DMS53 treated with DMSO at 0.1 percent for 48 hours (cell line): ENCODE measurements around the gene JOSD2.

Source experiments
- DNase-seq: peaks from one replicate; lab custom pipeline; 2025; ENCODE audit not compliant: unreplicated experiment; lab: John Stamatoyannopoulos, UW

Gene JOSD2

DNA sequence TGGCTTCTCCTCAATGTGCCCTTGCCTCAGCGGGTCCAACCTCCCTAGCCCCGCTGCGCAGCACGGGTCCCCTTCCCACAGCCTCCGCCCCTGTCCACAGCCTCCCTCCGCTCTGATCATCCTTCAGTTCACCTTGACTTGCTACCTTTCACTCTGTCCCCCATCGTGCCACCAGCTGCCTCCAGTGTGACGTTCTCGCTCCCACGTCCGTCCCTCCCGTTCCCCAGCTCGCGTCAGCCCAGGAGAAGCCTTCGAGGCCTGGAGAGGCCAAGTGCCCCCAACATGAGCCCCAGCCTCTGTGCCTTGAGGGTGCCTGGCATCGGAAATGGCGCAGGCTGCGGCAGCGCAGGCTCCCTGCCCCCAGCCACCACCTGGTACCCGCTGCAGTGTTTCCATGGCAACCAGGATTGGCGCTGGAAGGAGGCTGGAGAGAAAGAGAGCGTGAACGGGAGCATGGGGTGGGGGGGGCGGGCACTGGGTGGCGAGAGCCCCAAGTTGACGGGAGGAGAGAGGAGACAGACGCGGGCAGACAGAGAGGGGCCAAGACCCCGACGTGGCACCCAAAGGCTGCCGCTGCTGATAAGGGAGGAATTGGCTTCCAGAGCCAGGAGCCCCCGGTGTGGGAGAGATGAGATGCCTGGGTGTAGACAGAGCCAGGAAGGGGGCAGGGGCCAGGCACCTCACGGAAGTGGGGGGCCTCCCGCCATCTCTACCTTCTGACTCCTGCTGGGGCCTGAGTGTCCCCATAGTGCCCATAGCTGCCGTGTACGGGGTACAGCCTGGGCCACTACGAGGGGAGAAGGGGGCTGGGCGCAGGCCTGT, 3.6 kb upstream of the JOSD2 start:
- DNase-seq: no peak

- DNase-seq: no peak
These were observed 2.9 kb upstream of the JOSD2 start, which contains the start of gene ASPDH for GRCh38 chr19:50513746-50514345. TSS of gene ASPDH (minus strand) at chr19:50513913. CDS start at chr19:50513823, 90 bp downstream.

GRCh38 chr19:50512999-50513745, 2.2 kb upstream of the JOSD2 start:
- no peak for DNase-seq

DNA sequence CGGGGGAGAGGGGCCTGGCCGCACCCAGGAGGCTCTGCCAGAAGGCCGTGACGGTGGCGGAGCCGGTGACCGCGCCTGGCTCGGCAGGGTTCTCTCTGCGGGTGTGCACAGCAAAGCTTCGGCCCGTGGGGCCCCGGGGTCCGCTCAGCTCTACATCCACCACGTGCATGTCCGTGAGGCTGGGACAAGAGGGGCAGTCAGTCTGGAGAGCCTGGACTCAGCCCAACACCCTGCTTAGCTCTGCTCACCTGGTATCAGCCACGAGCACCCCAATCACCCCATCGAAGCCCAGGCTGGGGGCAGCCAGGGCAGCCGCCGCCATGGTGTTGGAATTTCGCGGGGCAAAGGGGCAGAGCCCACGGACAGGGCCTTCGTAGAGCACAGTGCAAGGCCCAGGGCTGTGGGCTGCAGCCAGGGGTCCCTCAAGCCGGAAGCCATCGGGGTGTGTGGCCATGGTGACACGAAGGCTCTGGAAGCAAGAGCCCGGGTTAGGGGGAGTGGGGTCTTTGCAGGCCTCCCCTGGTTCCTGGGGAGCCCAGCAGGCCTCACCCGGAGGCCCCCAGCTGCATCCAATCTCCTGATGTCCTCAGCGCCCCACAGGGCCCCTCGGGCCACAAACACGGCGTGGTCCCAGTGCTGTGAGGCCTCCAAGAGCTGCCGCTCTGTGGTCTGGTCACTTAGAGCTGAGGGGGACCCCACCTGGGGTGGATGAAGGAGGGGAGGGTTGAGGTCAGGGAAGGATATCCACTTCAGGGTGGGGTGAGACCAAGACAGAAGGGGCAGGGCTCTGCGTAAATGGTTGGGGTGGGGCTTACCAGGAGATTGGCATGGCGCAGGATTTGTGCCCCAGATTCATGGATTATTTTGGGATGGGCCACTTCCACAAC, 1.4 kb upstream of the JOSD2 start:
- DNase-seq: no peak

- no peak for DNase-seq
These were observed 307 bp downstream of the JOSD2 start for GRCh38 chr19:50510700-50511068.

GRCh38 chr19:50510121-50510670, 795 bp downstream of the JOSD2 start:
- no peak for DNase-seq

GRCh38 chr19:50509366-50509765, 1.6 kb downstream of the JOSD2 start:
- no peak for DNase-seq

- DNase-seq: no peak
These were observed 2.2 kb downstream of the JOSD2 start for GRCh38 chr19:50508843-50509190.

GRCh38 chr19:50507376-50507775, 3.6 kb downstream of the JOSD2 start:
- DNase-seq: no peak

GRCh38 chr19:50506700-50507099, 4.3 kb downstream of the JOSD2 start:
- DNase-seq: no peak

DNA sequence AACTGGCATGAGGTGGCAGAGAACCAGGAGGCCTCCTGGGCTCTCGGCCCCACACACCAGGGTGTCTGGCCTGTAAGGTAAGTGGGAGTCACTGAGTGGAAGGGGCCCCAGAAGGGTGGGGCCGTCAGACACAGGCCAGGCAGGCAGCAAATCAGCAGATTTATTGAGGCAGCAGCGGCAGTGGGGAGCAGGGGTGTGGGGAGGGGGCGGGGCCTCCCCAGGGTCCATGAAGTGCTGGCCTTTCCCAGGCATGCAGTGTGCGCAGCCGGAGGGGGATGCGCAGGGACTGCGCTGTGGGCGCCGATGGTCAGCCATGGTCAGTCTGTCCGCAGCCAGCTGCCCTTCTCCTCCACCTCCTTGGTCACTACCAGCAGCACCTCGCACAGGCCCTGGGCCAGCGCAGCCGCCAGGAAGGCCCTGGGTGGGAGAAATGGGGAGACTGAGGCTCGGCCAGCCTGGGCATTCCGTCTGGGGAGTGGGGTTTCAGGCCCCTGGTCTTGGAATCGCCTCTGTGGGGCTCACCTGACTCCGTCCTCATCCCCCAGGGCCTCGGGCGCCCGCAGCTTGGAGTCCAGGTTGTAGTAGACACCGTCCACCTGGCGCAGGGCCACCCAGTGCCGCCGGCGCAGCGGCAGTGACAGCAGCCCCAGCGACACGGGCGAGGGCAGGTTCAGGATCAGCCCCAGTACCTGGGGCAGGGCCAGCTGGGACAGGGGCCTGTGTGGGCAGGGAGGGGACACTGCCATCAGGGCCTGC, 5.0 kb downstream of the JOSD2 start:
- DNase-seq: no peak

- no peak for DNase-seq
These were observed 9.2 kb downstream of the JOSD2 start for GRCh38 chr19:50501568-50502475.

- no peak for DNase-seq
These were observed 9.8 kb downstream of the JOSD2 start for GRCh38 chr19:50501186-50501567.

DNA sequence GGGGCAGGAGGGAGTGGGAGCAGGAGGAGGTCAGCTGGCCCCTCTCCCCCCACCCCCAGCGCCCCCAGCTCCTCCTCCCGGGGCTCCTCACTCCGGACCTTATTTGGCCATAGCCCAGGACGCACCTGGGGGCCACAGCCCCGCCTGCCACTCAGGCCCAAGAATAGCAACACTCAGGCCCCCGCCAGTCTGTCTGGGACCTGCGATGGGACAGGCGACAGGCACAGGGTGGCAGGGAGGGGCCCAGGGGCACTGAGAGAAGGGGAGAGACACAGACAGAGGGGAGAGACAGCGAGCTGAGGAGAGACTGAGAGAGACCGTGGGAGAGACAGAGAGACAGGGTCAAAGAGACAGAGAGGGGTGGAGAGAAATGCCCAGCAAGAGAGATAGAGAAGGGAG, 10.2 kb downstream of the JOSD2 start:
- no peak for DNase-seq

DNA sequence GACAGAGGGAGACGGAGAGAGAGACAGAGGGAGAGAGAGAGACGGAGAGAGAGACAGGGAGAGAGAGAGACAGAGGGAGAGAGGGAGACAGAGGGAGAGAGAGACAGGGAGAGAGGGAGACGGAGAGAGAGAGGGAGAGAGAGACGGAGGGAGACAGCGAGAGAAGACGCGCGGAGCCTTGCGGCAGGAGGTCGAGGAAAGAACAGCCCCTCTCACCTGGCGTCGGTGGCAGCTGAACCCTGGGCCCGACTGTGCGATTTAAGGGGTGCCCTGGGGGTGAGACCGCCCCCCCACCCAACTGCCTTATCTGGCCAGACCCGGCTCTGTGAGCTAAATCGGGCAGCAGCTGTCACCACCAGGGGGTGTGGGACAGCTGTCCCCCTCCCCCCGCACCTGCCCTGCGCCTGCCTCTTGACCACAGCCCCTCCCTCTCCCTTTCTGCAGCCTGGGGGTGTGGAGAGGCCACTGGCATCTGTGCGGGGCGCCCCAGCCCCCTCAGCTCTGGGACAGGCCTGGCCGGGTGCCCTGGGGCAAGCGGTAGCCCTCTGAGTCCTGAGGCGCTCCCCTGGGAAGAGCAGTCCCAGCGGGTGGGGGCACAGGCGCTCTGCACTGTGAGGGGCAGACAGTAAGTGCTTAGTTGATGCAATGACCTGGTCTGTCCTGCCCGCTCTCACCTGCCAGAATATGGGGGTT, 10.8 kb downstream of the JOSD2 start:
- DNase-seq: no peak

DNA sequence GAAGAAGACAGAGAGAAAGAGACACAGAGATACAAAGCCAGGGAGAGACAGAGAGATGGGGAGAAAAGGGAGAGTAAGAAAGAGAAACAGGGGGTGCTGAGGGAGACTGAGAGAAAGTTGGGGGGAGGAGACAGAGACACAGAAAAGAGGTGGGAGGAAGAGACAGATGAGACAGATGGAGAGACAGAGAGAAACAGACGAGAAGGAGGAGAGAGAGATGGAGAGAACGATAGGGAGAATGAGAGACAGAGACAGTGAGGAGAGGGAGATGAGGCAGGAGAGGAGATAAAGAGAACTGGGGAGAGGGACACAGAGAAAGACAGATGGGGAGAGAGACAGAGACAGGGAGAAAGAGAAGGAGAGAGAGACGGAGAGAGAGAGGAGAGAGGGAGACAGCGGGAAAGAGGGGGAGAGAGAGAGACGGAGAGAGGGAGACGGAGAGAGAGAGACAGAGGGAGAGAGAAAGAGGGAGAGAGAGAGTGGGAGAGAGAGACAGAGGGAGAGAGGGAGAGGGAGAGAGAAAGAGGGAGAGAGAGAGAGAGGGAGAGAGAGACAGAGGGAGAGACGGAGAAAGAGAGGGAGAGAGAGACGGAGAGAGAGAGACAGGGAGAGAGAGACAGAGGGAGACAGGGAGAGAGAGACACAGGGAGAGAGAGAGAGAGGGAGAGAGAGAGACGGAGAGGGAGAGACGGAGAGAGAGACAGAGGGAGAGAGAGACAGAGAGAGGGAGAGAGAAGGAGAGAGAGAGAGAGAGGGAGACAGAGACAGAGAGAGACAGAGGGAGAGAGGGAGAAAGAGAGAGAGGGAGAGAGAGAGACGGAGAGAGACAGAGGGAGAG, 12.6 kb downstream of the JOSD2 start:
- no peak for DNase-seq

DNA sequence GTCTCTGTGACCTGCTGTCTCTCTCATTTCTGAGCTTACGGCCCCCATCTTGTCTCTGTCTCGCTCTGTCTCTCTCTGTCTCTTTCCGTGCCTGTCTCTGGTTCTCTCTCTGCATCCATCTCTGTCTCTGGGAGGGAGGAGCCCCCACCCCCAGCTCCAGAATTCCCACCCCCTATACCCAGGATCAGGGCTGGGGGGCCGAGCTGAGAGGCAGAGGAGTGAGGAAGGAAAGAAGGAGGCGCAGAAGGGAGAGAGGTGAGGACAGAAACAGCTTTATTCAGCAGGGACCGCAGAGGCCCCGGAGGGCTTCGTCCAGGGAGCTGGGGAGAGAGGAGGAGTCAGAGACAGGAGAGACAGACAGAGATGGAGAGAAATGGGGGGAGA, 14.0 kb downstream of the JOSD2 start:
- DNase-seq: no peak
